ENCODE measurements around the gene FAM20B.
"Not testable (repeated sequence)": the region's sequence is repeated elsewhere in the genome, so short reads cannot be mapped to it uniquely, and the experiment has no call there.

Gene FAM20B

DNA sequence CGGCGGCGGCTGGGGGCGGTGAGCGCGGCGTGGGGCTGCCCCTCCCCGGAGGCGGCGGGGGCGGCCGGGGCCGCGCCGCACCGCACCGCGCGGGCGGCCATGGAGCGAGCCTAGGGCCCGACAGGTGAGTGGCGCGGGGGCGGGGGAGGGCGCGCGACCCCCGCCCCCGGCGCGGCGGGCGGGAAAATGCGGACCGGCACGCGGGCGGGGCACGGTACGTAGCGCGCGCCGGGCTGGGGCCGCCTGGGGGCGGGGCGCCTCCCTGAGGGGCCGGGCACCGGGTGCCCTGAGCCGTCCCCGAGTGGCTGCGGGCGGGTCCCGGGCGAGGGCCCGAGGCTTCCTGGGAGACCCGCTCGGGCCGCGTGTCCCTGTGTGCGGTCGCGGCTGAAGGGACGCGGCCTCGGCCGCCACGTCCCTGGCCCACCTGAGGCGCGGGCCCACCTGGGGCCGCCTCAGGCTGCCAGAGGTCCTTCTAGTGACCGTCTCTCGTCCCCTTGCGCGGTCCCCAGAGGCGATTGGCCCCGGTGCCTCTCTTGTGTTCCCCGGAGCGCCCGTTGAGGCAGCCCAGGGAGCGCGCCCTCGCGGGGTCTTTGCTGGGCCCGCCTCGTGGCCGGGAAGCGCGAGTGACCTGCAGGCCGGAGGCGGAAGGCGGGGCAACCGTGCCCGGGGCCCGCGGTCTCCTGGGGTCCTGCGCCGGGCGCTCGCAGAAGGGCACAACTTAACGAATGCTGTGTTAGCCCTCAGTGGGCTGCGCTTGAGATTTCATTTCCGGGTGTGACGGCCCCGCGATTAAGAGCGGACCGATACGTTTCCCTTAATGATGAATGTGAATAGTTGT, 500 bp downstream of the FAM20B start:
- DNase-seq, result peak; percentile 78 to 82

DNA sequence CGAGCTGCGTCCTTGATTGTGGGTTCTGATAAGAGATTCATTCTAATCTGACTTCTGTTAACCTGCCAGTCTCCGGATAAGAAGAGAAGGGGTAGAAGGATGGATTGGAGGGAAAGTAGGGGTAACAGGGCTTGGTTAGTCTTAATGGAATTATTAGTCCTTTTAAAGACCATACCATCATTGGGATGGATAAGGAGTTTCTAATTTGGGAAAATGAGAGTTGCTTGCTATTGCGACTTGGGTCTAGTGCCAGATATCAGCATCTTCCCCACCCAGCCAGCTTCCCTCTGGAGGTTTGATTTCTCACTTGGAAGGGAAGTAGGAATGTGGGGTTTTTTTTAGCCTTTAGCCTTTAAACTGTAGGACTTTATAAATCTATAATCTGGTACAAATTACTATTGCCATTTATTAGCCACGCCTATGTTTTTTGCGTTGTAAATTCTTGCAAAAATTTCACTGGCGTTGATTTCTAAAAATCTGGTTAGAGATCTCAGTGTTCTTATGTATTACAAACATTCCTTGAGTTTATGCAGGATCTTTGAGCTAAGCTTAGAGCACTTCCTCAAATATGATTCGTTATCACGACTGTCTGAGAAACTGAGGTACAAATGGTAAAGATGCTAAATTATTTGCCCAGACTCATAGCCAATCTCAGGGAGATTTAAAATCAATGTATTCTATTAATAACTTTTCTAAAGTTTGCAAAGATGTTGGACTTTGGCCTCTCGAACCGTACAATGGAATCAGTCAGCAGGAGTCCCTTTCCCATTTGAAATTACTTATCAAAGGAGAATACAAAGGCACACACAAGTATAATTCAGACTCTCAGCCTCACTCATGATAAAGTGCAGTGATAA, 1.3 kb downstream of the FAM20B start:
- DNase-seq, result no peak

DNA sequence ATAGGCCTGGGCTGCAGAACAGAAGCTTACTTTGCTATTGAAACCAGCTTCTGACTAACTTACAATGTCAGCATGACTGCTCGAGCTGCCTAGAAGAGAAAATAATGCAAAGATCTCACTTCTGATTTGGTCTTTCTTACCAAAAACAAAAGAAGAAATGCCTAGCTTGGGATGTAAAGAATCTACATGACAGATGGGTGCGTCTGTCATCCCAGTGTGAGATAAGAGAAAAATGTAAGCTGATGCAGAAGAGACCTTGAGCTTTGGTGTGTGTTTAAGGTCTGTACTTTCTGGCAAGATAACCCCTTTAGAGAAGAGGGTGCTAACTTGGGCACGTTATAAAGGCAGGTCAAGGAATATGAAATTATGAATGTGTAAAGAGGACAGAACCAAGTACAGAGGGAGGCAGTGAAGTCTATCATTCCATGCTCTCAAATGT, 3.6 kb downstream of the FAM20B start:
- DNase-seq, result no peak

DNA sequence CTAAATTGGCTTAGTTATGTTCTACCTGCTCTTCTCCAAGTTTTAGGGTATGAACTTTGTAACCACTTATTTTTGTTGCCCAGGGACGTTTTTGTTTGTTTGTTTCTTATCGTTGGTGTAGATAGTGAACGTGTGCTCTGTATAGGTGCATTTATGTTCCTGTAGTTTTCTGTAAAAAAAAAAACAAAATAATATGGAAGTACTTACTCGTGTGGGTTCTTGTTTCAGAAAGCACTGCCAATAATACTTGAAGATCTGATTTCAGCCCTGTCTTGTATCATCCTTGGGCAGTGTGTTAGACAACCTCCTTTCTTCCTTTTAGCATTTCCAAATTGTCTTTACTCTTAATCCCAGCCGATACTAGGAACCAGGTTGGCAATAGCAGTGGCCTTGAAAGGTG, 4.4 kb downstream of the FAM20B start:
- DNase-seq, result no peak

DNA sequence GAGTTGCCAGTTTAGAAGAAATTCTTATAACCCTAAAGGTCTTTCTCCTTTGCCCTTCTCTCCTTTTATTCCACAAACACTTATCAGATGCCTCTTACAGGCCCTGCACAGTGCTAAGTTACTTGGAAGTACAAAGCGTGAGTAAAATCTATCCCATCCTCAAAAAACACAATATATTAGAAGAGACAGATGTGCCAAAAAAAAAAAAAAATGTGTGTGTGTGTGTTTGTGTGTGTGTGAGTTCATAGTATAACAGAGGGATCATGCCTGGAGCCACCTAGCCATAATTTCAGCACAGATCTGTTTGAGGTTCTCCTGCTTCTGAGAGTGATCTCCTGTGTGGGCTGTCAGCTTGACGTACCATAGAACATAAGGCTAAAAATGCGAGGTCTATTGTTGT, 5.0 kb downstream of the FAM20B start:
- DNase-seq, result no peak

DNA sequence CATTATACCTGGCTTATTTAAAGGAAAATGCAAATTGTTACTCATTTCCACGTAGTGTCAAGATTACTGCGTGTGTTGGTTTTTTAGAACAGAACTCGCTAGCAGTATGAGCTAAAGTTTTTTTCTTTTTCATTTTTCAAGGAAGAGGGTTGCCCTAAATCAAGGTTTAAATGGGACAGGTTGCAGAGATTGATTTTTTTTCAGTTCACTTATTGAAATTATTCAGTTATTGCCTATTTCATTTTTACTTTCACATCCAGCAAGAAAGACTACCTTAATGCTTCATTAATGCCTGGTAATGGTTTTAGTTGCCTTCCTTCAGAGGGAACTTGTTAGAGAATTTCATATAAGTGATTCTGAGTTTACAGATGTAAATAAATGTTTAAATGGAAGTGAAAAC, 5.6 kb downstream of the FAM20B start:
- DNase-seq, result no peak

DNA sequence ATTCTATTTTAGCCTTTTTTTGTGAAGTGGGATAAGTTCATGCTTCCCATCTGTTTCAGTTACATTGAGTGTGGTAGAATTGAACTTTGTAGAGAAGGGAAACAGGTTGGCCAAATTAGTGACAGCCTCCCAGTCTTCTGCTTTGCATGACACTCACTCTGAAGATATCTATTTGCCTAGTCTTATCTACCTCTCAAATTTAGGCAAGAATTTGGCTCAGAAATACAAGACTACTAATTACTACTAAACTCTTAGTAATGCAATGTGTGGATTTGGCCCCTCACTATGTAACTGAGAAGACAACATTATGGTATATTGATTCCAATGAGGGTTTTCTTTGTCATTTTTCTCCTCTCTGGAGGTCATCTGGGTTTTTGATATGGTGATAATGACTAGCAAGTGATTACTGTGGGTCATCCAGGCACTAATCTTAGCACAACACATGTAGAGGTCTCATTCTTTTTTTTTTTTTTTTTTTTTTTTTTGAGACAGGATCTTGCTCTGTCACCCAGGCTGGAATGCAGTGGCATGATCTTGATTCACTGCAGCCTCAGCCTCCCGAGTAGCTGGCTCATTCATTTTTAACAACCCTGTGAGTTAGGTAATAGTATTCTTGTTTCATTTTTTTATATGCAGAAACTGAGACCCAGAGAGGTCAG, 6.3 kb downstream of the FAM20B start:
- DNase-seq, result no peak

DNA sequence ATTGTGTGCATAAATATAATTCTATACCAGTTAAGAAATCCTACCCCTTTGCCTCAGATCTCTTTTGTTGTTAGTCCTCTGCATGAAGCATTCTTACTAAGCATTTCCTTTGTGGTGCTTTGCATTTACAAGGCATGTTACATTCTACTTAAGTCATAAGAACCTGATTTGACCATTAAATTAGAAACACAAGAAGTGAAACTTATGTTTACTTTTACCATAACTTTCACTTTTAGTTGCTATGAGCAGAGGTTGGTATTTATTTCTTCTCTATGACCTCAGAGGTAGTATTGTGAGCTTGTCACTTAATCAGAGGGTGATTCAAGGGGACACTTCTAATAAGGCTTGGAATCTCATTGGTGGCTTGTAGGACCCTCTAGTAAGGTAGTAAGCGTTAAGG, 9.0 kb downstream of the FAM20B start:
- peak in 1 of 2 donors; percentile 11 for DNase-seq

DNA sequence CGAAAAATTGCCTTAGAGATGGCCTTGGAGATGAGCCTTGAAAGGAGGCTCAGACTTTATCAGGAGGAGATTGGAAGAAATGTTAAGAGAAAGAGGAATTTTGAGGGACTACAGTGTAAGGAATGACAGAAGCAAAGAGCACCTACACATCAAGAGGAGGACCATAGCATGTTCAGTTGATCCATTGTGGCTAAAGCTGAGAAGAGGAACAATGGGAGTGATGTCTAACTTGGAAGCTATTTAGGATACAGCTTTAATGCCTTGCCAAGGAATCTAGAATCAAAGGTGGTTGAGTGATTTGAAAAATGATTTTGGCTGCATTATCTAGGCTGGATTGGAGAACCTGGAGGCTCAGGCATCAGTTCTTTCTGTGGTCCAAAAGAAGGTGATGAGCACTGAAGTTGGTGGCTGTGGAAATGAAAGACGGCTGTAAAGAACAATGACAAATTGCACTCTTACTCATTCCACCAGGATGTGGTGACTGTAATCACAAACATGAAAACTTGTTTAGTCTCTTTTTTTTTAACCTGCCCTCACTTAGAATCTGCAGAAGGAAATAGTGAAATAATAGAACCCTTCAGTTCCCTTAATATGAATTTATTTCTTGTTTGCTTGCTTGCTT, 11.3 kb downstream of the FAM20B start:
- peak in 1 of 2 donors; percentile 4 for DNase-seq

DNA sequence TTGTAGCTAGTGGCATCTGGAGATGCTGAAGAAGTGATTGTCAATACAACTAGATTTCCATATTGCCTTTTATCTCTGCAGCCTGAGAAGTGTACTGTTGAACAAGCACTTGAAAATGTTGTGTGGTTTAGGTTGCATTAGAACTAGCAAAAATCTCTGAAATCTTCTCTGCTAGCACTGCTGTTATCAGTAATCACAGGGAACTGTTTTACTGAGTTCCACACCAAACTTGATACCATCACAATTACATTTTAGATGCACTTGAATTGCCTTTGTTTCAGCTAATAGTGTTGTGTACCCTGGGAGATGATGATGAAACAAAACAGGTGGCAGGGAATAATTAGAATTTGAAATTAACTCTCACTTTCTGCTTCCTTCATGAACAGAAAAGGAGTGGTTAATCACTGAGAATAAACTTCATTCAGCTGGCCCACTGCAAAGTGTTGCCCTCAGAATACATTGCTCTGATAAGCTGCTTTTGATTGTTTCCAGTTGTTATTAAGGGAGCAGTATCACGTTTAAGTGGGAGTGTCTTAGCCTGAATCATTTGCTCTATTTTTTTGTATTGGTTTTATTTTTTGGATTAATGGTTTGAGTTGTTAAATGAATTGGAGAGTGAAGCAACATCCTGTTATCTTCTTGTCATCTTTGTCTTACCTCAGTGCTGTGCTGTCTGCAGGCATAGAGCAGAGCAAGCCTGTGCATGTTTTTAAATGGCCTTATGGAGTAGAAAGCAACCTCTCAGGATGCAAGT, 13.0 kb downstream of the FAM20B start:
- no peak for DNase-seq

DNA sequence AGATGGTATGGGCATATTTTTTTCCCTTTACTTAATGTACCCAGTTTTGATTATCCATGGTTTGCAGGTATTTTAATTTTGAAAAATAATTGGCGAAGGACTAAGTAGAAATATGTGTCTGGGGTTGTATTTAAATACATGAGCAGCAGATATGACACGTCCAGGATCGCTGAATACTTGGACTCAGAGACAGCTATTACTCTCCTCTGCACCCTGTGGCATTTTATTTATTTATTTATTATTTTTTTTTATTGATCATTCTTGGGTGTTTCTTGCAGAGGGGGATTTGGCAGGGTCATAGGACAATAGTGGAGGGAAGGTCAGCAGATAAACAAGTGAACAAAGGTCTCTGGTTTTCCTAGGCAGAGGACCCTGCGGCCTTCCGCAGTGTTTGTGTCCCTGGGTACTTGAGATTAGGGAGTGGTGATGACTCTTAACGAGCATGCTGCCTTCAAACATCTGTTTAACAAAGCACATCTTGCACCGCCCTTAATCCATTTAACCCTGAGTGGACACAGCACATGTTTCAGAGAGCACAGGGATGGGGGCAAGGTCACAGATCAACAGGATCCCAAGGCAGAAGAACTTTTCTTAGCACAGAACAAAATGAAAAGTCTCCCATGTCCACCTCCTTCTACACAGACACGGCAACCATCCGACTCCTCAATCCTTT, 13.9 kb downstream of the FAM20B start:
- DNase-seq, result not testable (repeated sequence)

DNA sequence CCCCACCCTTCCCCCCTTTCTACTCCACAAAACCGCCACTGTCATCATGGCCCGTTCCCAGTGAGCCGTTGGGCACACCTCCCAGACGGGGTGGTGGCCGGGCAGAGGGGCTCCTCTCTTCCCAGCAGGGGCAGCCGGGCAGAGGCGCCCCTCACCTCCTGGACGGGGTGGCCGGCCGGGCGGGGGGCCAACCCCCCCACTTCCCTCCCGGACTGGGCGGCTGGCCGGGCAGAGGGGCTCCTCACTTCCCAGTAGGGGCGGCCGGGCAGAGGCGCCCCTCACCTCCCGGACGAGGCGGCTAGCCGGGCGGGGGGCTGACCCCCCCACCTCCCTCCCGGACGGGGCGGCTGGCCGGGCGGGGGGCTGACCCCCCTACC, 14.5 kb downstream of the FAM20B start:
- DNase-seq, result not testable (repeated sequence)

DNA sequence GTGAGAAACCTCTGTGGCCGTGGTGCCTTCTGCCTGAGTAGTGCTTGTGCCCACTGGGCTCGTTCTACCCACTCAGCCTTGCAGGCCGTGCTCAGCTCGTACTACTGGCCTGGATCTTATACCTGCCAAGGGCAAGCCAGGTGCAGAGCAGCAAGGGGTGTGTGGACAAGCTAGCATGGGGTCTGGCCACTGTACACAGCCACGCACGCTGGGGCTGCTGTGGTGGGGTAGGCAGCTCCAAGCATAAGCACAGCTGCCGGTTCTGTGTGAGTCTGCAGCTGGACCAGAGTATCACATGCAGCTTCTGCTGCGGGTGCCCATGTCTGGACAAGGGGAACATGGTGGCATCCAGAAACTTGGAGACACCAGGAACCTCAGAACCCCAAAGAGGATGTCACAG, 16.4 kb downstream of the FAM20B start:
- DNase-seq, result no peak

DNA sequence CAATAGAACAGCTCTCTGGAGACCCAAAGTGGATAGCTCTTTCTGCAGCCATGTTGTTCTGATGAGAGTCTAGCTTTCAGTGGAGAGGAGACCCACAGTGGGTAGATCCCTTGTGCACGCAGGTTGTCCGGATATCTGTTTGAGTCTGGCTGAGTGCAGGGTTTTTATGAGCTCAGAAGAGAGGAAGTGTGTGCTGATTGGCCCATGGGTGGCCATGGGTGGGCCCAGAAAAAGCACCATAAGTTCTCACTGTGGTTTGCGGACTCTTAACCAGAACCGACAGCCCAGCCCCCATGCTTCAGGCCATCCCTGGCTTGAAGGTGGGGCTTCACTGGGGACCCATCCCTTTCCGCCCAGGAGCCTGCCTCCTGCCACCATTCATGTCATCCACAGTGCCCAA, 17.0 kb downstream of the FAM20B start:
- DNase-seq, result no peak

DNA sequence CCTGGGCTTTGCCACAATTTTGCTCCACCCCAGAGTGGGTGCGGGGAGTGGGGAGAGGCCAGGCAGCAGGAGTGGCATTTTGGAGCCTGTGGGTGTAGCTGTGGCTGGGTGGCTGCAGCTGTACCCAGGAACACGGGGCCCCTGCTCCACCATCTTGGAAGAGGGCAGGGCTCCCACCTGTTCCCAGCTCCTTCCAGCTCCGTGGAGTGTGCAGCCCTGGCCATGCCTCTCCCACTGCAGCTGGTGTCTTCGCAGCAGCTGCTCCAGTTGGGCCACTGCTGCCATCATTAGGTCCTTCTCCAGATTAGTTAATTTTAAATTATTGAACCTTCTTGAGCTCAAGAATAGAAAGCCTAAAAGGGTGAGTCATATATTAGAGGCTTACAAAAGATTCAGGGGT, 17.6 kb downstream of the FAM20B start:
- no peak for DNase-seq

DNA sequence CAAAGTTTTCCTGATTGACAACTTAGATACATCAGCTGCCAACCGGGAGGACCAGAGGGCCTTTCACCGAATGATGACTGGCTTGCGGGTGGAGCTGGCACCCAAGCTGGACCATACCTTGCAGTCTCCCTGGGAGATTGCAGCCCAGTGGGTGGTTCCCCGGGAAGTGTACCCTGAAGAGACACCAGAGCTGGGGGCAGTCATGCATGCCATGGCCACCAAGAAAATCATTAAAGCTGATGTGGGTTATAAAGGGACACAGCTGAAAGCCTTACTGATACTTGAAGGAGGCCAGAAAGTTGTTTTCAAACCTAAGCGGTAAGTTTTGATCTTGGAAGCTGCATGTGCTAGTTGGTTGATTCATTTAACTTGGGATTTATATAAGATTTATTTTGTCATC, 18.2 kb downstream of the FAM20B start:
- no peak for DNase-seq

DNA sequence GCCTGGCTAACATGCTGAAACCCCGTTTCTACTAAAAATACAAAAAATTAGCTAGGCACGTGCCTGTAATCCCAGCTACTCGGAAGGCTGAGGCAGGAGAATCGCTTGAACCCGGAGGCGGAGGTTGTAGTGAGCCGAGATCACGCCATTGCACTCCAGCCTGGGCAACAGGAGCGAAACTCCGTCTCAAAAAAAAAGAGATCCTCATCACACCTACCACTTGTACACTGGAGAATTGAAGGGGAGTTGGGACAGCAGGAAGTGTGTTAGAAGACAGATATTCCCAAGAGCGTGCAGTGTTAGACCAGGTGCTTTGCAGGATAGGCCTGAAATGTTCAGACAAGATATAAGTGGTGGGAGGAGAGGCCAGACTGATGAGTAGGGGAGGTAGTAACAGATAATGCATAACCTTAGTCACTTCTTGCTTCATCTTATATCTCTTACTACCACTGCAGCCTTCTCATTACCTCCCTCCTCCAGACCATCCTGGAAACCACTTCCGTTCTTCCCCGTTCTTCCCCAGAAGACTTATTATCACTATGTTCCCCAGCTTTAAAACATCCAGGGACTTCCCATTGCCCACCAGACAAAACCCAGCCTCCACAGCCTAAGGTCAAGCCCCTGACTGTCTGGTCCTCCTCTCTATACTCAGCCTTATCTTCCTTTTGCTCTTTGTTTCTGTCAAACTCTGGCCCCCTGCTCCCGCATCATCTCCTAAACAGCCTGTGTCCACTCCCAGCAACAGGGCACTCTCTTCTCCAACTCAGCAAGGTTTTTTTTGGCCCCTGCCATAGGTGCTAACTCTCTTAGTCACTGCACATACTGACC, 21.3 kb downstream of the FAM20B start:
- no peak for DNase-seq

DNA sequence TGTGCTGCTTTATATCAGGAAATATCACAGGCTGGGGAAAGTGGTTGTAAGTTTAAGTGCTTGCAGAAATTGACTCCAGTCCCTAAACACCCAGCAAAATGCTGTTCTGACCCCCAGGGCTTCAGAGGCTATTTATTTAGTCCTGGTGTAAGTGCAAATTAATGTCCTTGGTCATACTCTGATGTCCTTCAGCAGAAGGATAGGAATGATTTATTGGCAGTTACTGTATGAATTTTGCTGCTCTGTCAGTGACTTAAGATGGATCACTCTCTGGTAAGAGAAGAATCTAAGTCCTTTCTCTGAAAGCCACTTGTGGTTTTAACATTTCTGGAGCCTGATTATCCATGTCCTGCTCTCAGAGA, 21.9 kb downstream of the FAM20B start:
- no peak for DNase-seq

DNA sequence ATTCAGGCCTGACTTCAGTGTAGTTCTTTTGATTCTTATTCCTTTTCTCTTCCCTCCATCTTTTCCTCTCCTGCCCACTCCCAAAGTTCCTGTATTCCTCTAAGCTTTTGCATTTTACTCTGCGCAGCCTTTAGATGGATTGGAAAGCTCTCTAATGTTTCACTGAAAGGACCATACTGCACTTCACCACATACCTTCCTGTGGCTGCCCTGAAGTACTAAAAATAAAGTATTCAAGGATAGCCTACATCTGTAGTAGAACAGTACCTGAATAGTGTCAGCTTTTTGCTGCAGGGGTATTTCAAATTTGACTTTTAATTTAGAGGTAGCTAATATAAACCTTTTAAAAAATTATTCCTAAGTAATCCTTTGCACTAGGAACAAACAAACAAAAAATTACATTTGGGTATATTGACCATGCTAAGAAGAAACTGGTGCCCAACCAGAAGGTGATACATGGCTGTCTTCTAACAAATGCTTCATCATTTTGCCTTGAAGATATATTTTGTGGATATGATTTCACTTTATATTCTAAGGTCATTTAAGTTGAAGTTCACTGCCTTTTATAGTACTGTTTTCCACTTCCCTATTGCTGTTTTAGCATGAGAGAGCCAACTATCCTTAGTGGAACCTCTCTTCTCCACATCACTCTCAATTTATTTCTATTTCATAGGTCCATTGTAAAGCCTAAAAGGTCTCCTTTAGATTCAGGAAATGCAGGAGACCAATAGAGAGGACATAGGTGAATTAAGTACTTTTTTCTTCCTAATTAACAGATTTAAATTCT, 22.8 kb downstream of the FAM20B start:
- DNase-seq, result no peak

DNA sequence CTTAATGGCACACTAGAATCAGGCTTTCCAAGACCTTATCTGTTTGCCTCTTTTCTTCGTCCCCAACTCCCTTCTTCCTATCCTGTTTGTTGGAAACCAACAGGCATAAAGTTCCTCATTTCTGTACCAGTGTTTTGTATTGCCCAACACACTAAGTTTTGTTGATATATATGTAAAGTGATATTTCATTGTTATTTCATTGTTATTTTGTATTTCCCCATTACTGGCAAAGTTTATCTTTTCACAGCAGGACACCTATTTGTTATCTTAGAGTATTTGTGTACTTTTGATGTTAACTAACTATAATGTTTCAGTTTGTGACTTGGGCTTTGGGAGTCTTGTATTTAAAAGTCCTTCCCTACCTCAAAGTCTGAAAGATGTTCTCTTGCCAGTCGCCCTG, 27.1 kb downstream of the FAM20B start:
- DNase-seq, result no peak
